Muscle of arm (tissue), 12 donors: ENCODE results near the gene ERCC1. TPM values are rescaled to one million over a fixed set of nuclear protein-coding genes. Genes with fewer than 3 reads are reported as not detected.

ENCODE experiments used
- DNase-seq: peaks from one replicate; pipeline ENCODE4 v3.0.0-alpha.2; 2013
- polyA plus RNA-seq, 12 donors: library from polyadenylated mRNA; unstranded; fragments of 120-200 nt; gene quantifications; one replicate each; pipeline ENCODE4 v1.2.1, GENCODE V29; 2013; ENCODE audit not compliant: insufficient read length in 12 of 12

The ERCC1 gene
- polyA plus RNA-seq, 12 donors, result 79.9 to 113 (median 92.3) TPM; not detected in 1

- DNase-seq, result no peak
These were observed 38.5 kb upstream of the ERCC1 start for GRCh38 chr19:45462174-45462573.

GRCh38 chr19:45460807-45461347 lies 37.2 kb upstream of the ERCC1 start:
- no peak for DNase-seq

GRCh38 chr19:45457776-45458175 lies 34.1 kb upstream of the ERCC1 start:
- no peak for DNase-seq

- DNase-seq, result no peak
These were observed 32.7 kb upstream of the ERCC1 start for GRCh38 chr19:45456500-45456815.

GRCh38 chr19:45455707-45456499 lies 32.2 kb upstream of the ERCC1 start:
- DNase-seq, result peak; percentile 89

GRCh38 chr19:45451850-45452387 lies 28.2 kb upstream of the ERCC1 start:
- DNase-seq, result no peak

- DNase-seq, result peak; percentile 66
These were observed 27.6 kb upstream of the ERCC1 start for GRCh38 chr19:45451131-45451849.

GRCh38 chr19:45450012-45450333 lies 26.3 kb upstream of the ERCC1 start:
- DNase-seq, result no peak

GRCh38 chr19:45448887-45449299 lies 25.2 kb upstream of the ERCC1 start:
- no peak for DNase-seq

GRCh38 chr19:45448425-45448756 lies 24.7 kb upstream of the ERCC1 start:
- DNase-seq, result no peak

- no peak for DNase-seq
These were observed 23.2 kb upstream of the ERCC1 start for GRCh38 chr19:45446944-45447343.

- no peak for DNase-seq
These were observed 22.6 kb upstream of the ERCC1 start for GRCh38 chr19:45446295-45446694.

GRCh38 chr19:45445139-45445538 lies 21.4 kb upstream of the ERCC1 start:
- DNase-seq, result no peak

- DNase-seq, result peak; percentile 94
These were observed 20.8 kb upstream of the ERCC1 start for GRCh38 chr19:45444318-45445041.

- peak; percentile 80 for DNase-seq
These were observed 20.0 kb upstream of the ERCC1 start for GRCh38 chr19:45443462-45444317.

GRCh38 chr19:45442778-45443461 lies 19.2 kb upstream of the ERCC1 start:
- no peak for DNase-seq

GRCh38 chr19:45442408-45442777 lies 18.7 kb upstream of the ERCC1 start:
- DNase-seq, result no peak

- no peak for DNase-seq
These were observed 17.3 kb upstream of the ERCC1 start for GRCh38 chr19:45440873-45441654.

- no peak for DNase-seq
These were observed 16.5 kb upstream of the ERCC1 start for GRCh38 chr19:45440259-45440638.
